A673 (cell line): ENCODE results near the gene TNPO2. TPM values are rescaled to one million over a fixed set of nuclear protein-coding genes. Genes with fewer than 3 reads are reported as not detected.

ENCODE experiments used
- BruUV-seq: library from RNA; stranded (reverse); fragments of 400-500 nt; replicated peaks from 2 replicates; lab custom pipeline; 2021; lab: Mats Ljungman, UMichigan
- CTCF ChIA-PET: fragments of 300-600 bp; sonication (Branson Sonifier 250); formaldehyde crosslinking; loops from one replicate; lab custom pipeline; 2022; ENCODE audit warnings: antibody characterized with exemption; lab: Charles Lee
- POLR2A ChIA-PET: fragments of 300-600 bp; sonication (Branson Sonifier 250); formaldehyde crosslinking; loops from one replicate; lab custom pipeline; 2022; ENCODE audit warnings: antibody characterized with exemption; ENCODE audit not compliant: low non-redundant PET; lab: Charles Lee
- DNase-seq: peaks from one replicate; pipeline ENCODE4 v3.0.0-alpha.2; 2015; ENCODE audit warnings: low spot score
- H3K27ac ChIP-seq: fragments of 200-600 bp; sonication (generic); 2 replicates; pipeline ENCODE4 v1.5.1; 2016; ENCODE audit warnings: mixed run types, low read depth, mild to moderate bottlenecking, mixed read lengths, antibody characterized with exemption, low read length; ENCODE audit not compliant: poor library complexity, severe bottlenecking
- H3K27me3 ChIP-seq: fragments of 200-600 bp; sonication (generic); replicated peaks from 2 replicates; pipeline ENCODE4 v1.6.1; 2017; ENCODE audit warnings: mixed run types, low read depth, mild to moderate bottlenecking, mixed read lengths, antibody characterized with exemption, low read length; ENCODE audit not compliant: insufficient read depth, poor library complexity
- H3K36me3 ChIP-seq: fragments of 200-600 bp; sonication (generic); 2 replicates; pipeline ENCODE4 v1.6.1; 2016; ENCODE audit warnings: mixed run types, mild to moderate bottlenecking, mixed read lengths, antibody characterized with exemption, low read length; ENCODE audit not compliant: insufficient read depth, poor library complexity, severe bottlenecking
- H3K4me1 ChIP-seq: fragments of 200-600 bp; sonication (generic); 2 replicates; pipeline ENCODE4 v1.6.1; 2017; ENCODE audit warnings: mixed run types, mild to moderate bottlenecking, mixed read lengths, antibody characterized with exemption, low read length; ENCODE audit not compliant: insufficient read depth, poor library complexity, severe bottlenecking
- H3K4me3 ChIP-seq: fragments of 200-600 bp; sonication (generic); 2 replicates; pipeline ENCODE4 v1.5.1; 2016; ENCODE audit warnings: low read depth, mixed run types, mild to moderate bottlenecking, mixed read lengths, low read length; ENCODE audit not compliant: poor library complexity, severe bottlenecking
- H3K9me3 ChIP-seq: fragments of 200-600 bp; sonication (generic); 2 replicates; pipeline ENCODE4 v1.6.1; 2016; ENCODE audit warnings: mixed run types, low read depth, mild to moderate bottlenecking, mixed read lengths, antibody characterized with exemption, low read length; ENCODE audit not compliant: poor library complexity, severe bottlenecking
- CTCF ChIP-seq: fragments of 300-800, 200-600 bp; sonication (generic); conservative IDR thresholded peaks from 2 replicates; pipeline ENCODE4 v1.5.1; 2017; ENCODE audit warnings: low read depth, mild to moderate bottlenecking, antibody characterized with exemption, low read length, moderate library complexity, mixed read lengths
- EZH2 ChIP-seq: fragments of 200-600 bp; sonication (generic); IDR thresholded peaks from 2 replicates; pipeline ENCODE4 v1.6.1; 2017; ENCODE audit warnings: borderline replicate concordance, low read depth, mild to moderate bottlenecking, mixed read lengths, antibody characterized with exemption, low read length; ENCODE audit not compliant: poor library complexity, severe bottlenecking
- intact Hi-C: fragments of 100-400 bp; cut with micrococcal nuclease; formaldehyde crosslinking; loops from one replicate; pipeline ENCODE4 v1.10.0; 2022; ENCODE audit not compliant: unreplicated experiment
- total RNA-seq: library from RNA; stranded (reverse); gene quantifications from 2 replicates; pipeline ENCODE4 v1.2.3, GENCODE V29; 2021

TNPO2 gene
- total RNA-seq, 1 experiment from 2014 or later: 150 TPM

- DNase-seq: no peak
- intact Hi-C loops: no loop called here
Measured at GRCh38 chr19:12708641-12709040, 15.1 kb downstream of the TNPO2 start.

DNA sequence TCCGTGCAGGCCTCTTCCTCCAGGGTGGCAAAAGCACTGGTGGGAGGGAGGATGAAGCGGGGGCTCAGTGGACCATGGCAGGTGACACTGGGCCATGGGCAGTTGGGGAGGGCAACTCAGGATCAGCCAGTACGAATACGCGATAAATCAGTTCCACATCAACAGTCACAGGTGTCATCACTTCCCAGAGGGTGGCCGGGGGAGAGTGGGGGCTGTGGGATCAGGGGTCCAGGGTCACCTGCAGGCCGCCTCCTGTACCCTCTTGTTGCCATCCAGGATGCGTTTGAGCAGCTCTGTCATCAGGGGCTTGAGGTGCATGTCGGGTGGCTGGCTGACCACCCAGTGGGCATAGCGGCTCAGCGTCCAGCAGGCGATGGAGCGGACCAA, 17.4 kb downstream of the TNPO2 start:
- no TSS peak for BruUV-seq
- ChIA-PET POLR2A (no interaction called here), CTCF (interaction anchor here (0.5 kb wide), 1 partner anchor 10 kb away, joined by 8 read pairs; no protein-coding TSS in a partner anchor)
- TF ChIP-seq EZH2 (no peak), CTCF (no peak)
- Histone ChIP-seq H3K4me1 (no peaks in the 10 kb centered on the region), H3K4me3 (no peak overlapping the region), H3K27ac (no peak overlapping the region), H3K9me3 (no peaks in the 10 kb centered on the region), H3K27me3 (no peaks in the 10 kb centered on the region), H3K36me3 (peaks cover 96% of the 10 kb centered on the region)
- intact Hi-C loops: no loop called here
- DNase-seq: no peak

More at GRCh38 chr19:12708641-12709040, 15.1 kb downstream of the TNPO2 start:
- H3K27ac ChIP-seq: no peak overlapping the region
- H3K36me3 ChIP-seq: peaks cover 90% of the 10 kb centered on the region
- no peaks in the 10 kb centered on the region for H3K9me3 ChIP-seq
- BruUV-seq: no TSS peak
- POLR2A ChIA-PET: no interaction called here
- H3K4me3 ChIP-seq: no peak overlapping the region
- no peaks in the 10 kb centered on the region for H3K27me3 ChIP-seq
- CTCF ChIA-PET: no interaction called here
- TF ChIP-seq EZH2 (no peak), CTCF (no peak)
- H3K4me1 ChIP-seq: no peaks in the 10 kb centered on the region

DNA sequence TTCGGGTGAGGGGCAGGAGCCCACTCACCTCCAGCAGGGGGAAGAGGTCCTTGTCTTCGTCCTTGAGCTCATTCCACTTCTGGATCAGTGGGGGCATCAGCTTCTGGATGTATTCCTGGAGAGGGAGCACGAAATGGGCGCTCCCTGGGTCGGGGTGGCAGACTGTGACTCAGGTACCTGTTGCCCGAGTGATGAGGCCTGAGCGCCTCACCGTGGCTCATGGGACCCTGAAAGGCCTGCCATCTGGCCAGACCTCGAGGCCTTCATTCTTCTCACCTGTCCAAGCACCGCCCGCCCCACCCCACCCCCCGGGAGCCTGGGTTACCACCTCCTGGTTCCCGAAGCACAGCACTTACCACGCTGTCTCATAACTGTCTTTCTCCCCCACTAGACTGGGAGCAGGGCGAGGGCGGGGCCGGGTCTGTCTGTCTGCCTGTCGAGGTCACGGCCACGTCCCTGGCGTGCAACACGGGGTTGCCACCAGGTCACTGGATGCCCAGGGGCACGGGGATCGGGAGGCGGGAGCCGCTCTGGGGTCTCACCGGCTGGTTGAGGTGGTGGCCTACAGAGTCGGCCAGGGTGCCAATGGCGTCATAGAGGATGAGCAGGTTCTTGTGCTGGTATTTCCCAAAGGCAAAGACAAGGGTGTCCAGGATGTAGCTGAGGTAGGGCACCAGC, 17.9 kb downstream of the TNPO2 start:
- H3K4me1 ChIP-seq: no peaks in the 10 kb centered on the region
- H3K27me3 ChIP-seq: no peaks in the 10 kb centered on the region
- TF ChIP-seq EZH2 (no peak), CTCF (no peak)
- BruUV-seq: no TSS peak
- H3K9me3 ChIP-seq: no peaks in the 10 kb centered on the region
- POLR2A ChIA-PET: interaction anchor here (0.6 kb wide), 1 partner anchor 16 kb away, joined by 3 read pairs; no protein-coding TSS in a partner anchor
- H3K27ac ChIP-seq: no peak overlapping the region
- CTCF ChIA-PET: interaction anchor here (0.5 kb wide), 1 partner anchor 11 kb away, joined by 8 read pairs; no protein-coding TSS in a partner anchor
- no peak for DNase-seq
- peaks cover 96% of the 10 kb centered on the region for H3K36me3 ChIP-seq
- no peak overlapping the region for H3K4me3 ChIP-seq
- intact Hi-C loops: no loop called here
